Pons (tissue), 1 donor: Measurements from ENCODE around the gene KCNE4.

Source experiments
- DNase-seq: peaks from one replicate; pipeline ENCODE4 v3.0.0-alpha.2; 2016; ENCODE audit warnings: low spot score

The KCNE4 gene, protein sequence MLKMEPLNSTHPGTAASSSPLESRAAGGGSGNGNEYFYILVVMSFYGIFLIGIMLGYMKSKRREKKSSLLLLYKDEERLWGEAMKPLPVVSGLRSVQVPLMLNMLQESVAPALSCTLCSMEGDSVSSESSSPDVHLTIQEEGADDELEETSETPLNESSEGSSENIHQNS

DNA sequence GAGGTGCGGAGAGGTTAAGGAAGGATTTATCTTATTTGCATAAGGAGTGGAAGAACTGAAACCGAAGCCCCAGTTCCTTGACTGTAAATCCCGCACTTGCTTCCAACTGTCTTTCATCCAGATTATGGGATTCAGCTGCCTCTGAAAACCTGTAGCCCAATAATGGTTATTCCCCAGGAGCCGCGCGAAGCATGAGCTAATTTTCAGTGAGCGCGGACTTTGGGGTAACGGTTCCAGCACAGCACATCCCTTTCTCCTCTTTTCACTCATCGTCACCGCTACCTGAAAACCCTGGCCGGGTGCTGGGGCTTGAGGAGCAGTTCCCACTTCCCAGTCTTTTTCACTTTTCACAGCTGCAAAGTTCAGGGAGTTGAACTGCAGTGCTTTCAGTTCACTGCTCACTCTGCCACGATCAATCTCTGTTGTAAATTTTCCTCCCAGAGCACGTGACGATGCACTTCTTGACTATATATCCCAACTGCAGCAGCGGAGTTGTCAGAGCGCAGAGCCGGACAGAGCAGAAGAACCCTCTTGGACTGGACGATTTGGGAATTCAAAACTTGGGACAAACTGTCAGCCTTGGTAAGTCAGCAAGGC, at the start of gene KCNE4:
Gene KCNE4 (plus strand): TSS at position 498 of the 597 bp plus-strand sequence. CDS start 641 bp downstream, outside the sequence.
- DNase-seq, result peak; percentile 23

DNA sequence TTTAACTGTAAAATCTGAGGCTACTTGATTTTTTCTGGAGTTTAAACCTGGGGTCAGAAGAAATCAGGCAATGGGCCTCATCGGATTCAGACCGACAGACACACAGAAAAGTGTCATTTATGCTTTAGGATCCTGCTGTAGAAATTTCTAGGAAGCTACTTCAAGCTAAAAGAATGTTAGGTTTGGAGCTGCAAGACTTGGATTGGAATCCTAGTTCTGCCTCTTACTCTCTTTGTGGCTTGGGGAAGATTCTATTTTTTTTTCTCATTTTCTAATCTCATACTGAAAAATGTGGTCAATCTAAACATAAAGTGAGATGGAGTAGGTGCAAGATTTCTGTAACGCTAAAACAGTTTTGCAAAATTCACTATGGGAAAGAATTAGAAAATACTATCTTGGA, 48.8 kb upstream of the KCNE4 start:
- DNase-seq, result no peak

DNA sequence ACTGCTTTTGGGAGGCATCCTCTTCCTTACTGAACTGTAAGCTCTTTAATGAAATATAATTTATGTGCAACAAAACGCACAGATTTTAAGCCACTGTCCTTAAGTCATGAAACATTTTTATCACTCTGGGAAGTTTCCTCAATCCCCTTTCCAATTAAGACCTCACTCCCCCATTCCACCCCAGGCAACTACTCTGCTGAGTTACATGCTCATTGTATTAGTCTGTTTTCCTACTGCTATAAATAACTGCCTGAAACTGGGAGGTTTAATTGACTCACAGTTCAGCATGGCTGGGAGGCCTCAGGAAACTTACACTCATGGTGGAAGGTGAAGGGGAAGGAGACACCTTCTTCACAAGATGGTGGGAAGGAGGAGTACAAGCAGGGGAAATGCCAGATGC, 46.5 kb upstream of the KCNE4 start:
- DNase-seq, result no peak

DNA sequence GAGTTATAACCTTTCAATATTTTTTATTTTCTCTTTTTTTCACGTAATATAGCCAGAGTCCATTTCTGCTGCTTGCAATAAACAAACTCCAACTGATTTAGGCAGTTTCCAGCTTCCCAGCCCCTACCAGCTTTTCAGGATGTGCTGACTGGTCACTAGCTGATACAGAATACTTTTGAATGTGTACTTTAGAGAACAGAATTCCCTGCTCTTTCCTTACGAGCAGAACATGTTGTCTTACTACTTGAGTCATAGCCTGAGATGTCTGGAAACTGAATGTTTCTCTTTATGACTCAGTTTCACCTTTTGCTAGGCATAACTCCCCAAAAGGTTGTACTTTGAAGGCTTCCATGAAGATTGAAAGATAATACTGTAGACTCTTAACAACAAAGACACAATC, 44.5 kb upstream of the KCNE4 start:
- no peak for DNase-seq

DNA sequence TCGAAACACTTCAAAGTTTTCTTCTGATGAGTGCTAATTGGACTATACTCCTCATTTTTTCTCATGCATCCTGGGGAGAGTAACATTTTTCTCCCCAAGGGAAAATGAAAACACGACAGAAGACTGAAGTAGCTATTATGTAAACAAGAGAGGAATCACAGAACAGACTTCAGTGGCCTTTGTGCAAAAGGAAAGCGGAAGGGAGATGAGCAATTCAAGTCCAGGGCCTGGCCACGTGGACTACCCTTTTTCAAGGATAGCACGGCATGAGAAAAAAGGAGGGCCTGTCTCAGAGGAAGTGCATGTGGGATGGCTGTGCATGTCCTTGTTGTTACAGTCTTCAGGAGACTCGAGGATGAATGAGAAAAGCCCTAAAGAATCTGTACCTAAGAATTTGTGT, 43.8 kb upstream of the KCNE4 start:
- DNase-seq, result no peak

DNA sequence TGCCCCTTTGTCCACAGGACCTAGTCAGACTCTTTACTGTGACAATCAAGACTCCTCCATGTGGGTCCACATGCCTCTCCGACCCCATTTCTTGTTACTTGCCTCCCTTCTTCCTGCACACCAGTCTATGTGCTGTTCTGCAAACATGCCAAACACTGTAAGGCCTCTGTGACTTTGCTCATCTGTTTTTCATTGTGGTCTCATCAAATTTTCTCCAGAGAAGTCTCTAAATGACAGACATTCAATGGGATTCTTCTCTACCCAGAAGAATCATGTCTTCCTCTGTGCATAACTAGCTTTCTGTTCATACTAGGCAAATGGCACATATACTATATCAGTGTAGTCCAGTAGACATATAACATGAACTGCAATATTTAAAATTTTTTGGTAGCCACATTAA, 43.0 kb upstream of the KCNE4 start:
- DNase-seq, result no peak

DNA sequence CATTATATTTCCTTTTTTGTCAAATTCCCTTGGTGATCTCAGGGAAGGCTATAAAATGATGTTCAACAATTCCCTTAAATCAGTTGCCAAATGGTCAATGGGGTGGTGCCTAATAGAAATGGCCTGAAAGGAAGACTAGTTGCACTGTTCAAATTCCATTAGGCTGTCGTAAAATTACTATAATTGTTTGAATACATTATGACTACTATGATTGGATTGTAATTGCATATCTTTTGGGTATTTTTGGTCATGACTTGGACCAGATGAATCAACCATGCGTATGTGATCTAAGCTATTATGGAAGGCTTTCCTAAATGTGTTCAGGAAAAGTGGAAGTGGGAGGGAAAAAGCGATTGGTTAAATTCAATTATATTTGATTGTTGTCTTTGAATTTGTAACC, 41.3 kb upstream of the KCNE4 start:
- DNase-seq, result no peak

DNA sequence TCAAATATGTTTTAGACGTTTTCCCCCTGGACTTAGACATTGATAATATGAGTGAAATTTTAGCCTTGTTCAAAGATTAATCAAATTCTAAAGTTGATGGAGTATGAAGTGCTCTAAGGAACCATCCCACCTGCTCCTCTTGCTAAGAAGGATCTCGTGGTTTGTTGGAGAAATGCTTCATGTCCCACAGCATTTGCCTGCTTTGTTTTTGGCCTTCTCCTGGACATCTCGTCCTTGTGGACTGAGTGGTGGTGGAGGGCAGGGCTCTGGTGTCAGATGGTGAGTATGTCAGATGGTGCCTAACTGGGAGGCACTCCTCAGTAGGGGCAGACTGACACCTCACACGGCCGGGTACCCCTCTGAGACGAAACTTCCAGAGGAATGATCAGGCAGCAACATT, 39.7 kb upstream of the KCNE4 start:
- DNase-seq, result no peak

DNA sequence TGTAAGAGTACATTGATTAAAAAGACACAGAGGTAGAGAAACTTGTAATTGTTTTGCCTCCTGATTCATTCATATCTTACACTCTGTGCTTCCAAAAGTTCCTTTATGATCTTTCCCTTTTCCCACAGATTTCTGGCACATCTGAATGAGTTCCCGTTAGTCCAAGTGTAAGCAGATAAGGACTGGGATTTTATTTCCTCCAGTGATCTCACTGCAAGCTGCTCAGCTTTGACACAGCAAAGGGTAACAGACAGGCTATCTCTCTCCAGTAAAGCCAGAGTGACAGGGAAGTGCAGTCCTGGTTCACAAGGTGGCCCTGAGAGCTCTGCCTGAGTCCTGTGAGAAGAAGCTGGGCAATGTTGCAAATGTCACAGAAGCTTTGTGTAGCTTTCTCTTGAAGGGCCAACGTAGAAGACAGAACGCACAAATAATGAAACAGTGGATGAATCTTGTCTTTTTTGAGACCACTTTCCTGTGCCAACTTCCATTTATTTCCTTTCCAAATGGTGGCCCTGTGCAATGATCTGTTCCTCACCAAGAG, 32.5 kb upstream of the KCNE4 start:
- DNase-seq, result no peak

DNA sequence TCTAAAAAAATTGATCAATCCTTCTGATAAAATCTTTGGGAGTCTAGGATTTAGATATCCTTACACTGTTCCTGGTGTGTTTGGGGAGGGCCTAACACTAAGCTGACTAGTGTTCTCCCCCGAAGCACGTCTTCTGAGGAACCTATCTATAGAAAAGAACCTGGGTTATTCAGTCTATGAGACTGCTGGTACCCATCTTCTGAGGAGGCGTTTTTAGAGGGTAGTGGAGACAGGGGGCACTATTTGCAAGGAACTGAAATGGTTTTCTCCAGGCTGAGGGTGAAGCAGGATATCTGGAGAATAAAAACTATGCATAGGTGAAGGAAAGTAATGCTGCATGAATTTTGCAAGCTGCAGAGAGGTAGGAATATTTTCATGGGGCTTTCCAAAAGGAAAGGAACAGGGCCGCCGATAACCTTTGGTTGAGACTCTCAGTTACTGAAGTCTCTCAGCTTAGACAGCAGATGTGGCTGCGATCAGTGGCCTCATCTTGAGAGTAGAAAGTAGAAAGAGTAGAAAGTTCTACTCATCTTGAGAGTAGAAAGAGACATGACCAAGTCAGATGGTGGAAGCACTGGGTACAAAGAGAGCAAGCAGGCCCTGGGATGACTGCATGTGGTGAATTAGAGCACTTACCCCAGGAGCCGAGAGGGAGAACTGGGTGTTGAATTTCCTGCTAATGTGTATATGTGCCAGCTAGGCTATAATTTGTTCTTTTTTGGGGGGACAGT, 31.8 kb upstream of the KCNE4 start:
- no peak for DNase-seq

DNA sequence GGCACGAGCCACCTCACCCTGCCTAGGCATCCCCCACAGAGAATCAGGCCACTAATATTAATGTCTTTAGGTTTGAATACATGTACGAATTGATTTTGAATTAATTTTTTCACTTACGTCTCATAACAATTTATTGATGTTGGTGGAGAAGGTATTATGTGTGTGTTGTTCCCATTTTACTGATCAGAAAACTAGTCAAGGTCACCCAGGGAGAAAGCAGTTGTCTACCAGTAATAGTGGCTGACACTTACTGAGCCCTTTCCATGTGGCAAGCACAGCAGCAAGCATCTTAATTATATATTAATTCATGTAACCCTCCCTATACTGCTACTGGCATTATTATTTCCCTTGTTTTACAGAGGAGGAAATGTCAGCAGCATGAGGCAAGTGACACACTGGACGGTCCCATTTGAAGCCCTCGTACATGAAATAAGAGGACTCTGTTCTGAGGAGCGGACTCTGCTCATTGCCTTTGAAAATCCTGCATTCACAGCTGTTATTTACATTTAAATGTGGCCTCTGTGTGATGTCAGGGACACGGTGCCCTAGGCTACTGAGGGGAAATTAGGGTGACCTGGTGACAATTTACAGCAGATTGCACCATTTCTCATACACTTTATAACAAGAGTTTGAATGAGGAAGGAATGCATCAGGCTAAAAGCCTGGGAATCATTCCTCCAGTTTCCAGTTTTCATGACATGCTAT, 30.9 kb upstream of the KCNE4 start:
- DNase-seq, result no peak

DNA sequence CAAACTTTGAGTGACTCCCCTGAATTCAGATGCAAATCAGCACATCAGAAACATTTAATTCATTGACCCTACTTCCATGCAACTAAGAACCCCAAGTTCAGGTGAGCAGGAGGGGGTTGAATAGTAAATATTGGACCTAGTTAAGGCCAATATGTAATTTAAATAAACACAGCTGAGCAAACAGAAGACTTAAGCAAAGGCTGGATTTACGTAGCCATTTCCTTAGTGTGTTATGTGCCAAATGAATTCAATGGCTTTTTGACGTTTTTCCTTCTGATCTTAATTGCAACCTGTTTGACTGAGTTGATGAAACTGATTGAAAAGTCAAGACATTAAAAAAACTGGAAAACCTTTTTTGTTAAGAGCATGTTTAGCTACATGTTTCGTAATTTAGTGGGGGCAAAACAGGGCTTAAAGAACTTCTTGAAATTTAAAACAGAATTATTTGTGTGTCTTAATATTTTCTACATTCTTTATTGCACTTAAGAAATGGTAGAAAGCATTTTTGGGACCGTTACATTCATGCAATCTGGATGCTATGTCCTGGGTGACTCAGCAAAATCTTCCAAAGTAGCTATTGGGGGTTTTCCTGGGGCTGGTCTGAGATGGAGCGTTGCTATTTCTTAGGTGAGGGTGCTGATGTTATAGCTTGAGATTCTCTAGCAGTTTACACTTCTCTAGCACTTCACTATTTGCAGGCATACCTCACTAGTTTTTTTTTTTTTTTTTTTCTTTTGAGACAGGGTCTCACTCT, 25.5 kb upstream of the KCNE4 start:
- DNase-seq, result no peak

DNA sequence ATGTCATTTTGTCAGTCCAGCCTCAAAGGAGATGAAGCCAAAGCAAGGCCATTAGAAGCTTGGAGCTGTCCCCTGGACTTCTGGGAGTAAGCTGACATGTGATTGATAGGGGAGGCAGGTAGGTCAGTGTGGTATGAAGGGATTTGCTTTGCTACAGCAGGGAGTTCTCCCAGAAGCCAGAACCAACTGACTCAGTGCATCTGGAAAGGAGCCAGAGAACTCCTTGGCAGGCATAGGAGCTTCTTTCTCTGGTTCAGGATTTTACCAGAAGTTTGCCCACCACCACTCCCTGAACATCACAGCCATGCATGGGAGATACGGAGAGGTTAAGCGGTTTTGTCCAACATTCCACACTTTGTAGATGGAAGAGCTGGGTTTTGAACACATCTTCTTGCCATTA, 24.5 kb upstream of the KCNE4 start:
- no peak for DNase-seq

DNA sequence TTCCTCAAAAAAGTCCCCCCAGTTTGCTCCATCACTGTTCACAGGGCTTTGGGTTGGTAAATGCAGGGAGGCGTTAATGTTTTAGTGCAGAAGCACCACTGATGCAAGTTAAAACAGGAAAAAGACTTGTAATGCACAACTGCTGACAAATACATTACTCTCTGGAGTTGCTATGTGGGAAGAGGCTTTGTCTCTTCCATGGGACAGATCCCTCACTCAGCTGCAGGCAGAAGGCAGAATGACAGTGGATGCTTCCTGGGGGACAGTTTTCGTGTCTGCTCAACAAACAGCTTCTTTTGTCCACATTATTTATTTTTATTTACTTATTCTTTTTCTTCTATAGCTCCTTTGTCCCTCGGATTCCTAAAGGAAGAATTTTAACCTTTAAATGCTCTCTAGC, 22.7 kb upstream of the KCNE4 start:
- DNase-seq, result no peak

DNA sequence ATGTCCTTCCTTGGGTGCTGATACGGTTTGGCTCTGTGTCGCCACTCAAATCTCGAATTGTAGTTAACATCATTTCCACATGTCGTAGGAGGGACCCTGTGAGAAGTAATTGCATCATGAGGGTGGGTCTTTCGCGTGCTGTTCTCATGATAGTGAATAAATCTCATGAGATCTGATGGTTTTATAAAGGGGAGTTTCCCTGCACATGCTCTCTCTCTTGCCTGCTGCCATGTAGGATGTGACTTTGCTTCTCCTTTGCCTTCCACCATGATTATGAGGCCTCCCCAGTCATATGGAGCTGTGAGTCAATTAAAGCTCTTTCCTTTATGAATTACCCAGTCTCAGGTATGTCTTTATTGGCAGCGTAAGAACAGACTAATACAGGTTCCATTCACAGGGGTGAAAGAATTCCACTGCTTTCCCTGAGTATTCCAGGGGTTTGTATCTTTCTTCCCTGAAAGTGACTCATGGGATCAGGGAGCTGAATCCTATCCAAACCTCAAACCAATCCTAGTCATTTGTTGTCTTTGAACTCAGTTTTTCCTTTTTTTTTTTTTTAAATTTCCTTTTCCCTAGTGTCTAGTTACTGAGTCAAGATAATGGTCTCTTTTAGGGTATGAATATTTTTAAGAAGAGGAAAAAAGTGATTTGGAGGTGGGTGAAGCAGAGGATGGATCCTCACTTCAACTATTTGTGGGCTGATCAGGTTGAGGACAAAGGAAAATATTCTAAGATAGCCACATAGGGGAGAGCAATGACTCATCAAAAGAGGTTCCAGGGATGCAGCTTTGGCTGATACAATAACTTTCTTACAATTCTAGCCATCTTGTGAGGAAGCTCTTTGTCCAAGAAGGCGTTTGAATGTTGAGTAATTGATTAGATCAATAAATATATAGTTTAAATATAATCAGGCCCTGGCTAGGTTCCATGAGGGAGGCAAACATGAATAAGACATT, 19.5 kb upstream of the KCNE4 start:
- DNase-seq, result no peak

DNA sequence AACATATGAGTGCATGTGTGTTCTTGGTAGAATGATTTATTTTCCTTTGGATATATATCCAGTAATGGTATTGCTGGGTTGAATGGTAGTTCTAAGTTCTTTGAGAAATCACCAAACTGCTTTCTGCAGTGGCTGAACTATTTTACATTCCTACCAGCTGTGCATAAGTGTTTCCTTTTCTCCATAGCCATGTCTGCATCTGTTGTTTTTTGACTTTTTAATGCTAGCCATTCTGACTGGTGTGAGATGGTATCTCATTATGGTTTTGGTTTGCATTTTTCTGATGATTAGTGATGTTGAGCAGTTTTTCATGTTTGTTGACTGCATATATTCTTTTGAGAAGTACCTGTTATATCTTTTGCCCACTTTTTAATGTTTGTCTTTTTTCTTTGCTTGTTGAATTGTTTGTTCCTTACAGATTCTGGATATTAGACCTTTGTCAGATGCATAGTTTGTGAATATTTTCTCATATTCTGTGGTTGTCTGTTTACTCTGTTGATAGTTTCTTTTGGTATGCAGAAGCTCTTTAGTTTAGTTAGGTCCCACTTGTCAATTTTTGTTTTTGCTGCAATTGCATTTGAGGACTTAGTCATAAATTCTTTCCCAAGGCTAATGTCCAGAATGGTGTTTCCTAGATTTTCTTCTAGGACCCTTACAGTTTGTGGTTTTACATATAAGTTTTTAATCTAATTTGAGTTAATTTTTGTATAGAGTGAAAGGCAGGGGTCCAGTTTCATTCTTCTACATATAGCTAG, 17.6 kb upstream of the KCNE4 start:
- no peak for DNase-seq

DNA sequence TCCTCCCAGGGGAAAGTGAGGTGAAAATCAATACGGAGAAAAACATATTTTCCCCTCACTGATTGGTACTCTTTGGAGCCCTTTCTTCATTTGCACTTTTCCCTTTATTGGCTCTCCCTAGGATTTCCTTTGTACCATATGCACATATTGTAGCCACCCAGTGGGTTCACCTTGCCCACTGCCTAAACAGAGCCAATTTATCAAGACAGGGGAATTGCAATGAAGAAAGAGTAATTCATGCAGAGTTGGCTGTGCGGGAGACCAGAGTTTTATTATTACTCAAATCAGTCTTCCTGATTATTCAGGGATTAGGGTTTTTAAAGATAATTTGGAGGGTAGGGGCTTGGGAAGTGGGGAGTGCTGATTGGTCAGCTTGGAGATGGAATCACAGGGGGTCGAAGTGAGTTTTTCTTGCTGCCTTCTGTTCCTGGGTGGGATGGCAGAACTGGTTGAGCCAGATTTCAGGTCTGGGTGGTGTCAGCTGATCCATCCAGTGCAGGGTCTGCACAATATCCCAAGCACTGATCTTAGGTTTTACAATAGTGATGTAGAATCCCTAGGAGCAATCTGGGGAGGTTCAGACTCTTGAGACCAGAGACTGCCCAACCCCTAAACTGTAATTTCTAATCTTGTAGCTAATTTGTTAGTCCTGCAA, 15.1 kb upstream of the KCNE4 start:
- DNase-seq, result no peak

DNA sequence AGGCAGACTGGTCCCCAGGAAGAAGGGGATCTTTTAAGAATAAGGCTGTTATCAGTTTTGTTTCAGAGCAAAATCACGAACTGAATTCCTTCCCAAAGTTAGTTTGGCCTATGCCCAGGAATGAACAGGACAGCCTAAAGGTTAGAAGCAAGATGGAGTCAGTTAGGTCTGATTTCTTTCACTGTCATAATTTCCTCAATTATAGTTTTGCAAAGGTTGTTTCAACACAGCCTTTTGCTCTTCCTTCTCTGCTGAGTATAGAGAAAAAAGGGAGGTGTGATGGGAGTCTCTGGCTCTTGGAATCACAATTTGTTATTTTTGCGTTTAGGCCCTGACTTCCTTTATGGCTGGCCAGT, 14.6 kb upstream of the KCNE4 start:
- DNase-seq, result no peak

DNA sequence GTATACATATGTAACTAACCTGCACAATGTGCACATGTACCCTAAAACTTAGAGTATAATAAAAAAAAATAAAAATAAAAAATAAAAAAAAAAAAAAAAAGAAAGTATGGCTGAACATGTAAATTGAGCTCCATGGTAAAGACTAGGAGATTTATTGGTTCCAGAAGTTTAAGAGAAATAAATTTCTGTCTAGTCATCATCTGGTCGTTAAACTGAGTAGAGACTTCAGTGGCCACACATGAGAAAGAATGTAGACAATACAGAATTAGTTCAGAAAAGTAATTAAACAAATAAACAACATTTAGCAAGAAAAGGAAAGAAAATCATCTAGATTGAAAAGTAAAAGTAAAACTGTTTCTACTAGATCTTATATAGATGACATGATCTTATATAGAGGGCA, 12.4 kb upstream of the KCNE4 start:
- no peak for DNase-seq

DNA sequence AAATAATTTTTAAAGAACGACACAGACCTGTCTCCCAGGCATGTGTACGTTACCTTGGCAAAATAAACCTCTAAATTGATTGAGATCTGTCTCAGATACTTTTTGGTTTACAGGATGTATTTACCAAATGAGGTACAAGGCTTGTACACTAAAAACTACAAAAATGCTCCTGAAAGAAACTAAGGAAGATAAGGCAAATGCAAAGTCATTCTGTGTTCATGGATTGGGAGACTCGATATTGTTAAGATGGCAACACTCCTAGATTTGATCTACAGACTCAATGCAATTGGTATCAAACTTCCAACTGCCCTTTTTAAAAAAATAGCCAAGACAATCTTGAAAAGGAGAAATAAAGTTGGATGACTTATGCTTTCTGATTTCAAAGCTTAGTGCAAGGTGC, 11.5 kb upstream of the KCNE4 start:
- DNase-seq, result no peak
